Glutamatergic neuron (in vitro differentiated cells): ENCODE results near the gene SIM2. TPM values are rescaled to one million over a fixed set of nuclear protein-coding genes. Genes with fewer than 3 reads are reported as not detected.

Source experiments
- DNase-seq: peaks from one replicate; pipeline ENCODE4 v3.0.0; 2022
- H3K27ac Mint-ChIP-seq: one replicate; pipeline ENCODE4 v1.8.0; 2020; ENCODE audit warnings: mild to moderate bottlenecking, mixed read lengths, inconsistent platforms; ENCODE audit not compliant: unreplicated experiment
- H3K27me3 Mint-ChIP-seq: one replicate; pipeline ENCODE4 v1.8.0; 2020; ENCODE audit warnings: mild to moderate bottlenecking, moderate library complexity, mixed read lengths, inconsistent platforms; ENCODE audit not compliant: unreplicated experiment
- H3K36me3 Mint-ChIP-seq: one replicate; pipeline ENCODE4 v1.8.0; 2020; ENCODE audit warnings: mild to moderate bottlenecking, mixed read lengths, inconsistent platforms; ENCODE audit not compliant: unreplicated experiment
- H3K4me1 Mint-ChIP-seq: one replicate; pipeline ENCODE4 v1.8.0; 2020; ENCODE audit warnings: mild to moderate bottlenecking, low read depth, mixed read lengths, inconsistent platforms; ENCODE audit not compliant: unreplicated experiment
- H3K4me3 Mint-ChIP-seq: one replicate; pipeline ENCODE4 v1.8.0; 2020; ENCODE audit warnings: mild to moderate bottlenecking, mixed read lengths, inconsistent platforms; ENCODE audit not compliant: unreplicated experiment
- H3K9me3 Mint-ChIP-seq: one replicate; pipeline ENCODE4 v1.8.0; 2020; ENCODE audit warnings: mild to moderate bottlenecking, moderate library complexity, mixed read lengths, inconsistent platforms; ENCODE audit not compliant: unreplicated experiment
- CTCF ChIP-seq: fragments of 200-600 bp; sonication (generic); IDR thresholded peaks from one replicate; pipeline ENCODE4 v1.5.0; 2021; ENCODE audit not compliant: partially characterized antibody, unreplicated experiment
- total RNA-seq: library from RNA; stranded (reverse); fragmentation: NEBNext Ultra II Directional; extraction: Animal tissue kit (Norgen Biotek cat#: 25700); gene quantifications from one replicate; pipeline ENCODE4 v1.2.1, GENCODE V29; 2021; ENCODE audit not compliant: unreplicated experiment

The SIM2 gene
- total RNA-seq, 1 donor from 2014 or later: 4.8 TPM

- Mint-ChIP-seq H3K27me3 (no peaks in the 10 kb centered on the region), H3K36me3 (peaks cover 17% of the 10 kb centered on the region), H3K9me3 (peaks cover 7% of the 10 kb centered on the region), H3K4me3 (no peak overlapping the region), H3K27ac (no peak overlapping the region), H3K4me1 (peaks cover 9% of the 10 kb centered on the region)
- no peak for TF ChIP-seq CTCF
- no peak for DNase-seq
Observed at GRCh38 chr21:36798491-36798890, 99.6 kb downstream of the SIM2 start.

Other genes with a start within 250 kb of the SIM2 start
- not detected for gene CLDN14, start 219.0 kb upstream of the SIM2 start, total RNA-seq